Keratinocyte (primary cell): ENCODE data around the gene VAV2. TPM values are rescaled to one million over a fixed set of nuclear protein-coding genes. Genes with fewer than 3 reads are reported as not detected.

Experiments used
- DNase-seq: peaks from one replicate; pipeline ENCODE4 v3.0.0-alpha.2; 2011; ENCODE audit warnings: low read depth, missing footprints, low spot score
- FAIRE-seq: peaks from 2 replicates; lab custom pipeline; 2011; peaks lifted over from hg19 to GRCh38; lab: Jason Lieb, UNC
- H2AFZ ChIP-seq: 2 replicates; pipeline ENCODE4 v1.6.0; 2012; ENCODE audit warnings: low read length, control low read depth, inconsistent platforms; ENCODE audit not compliant: control insufficient read depth
- H3K27ac ChIP-seq: 2 replicates; pipeline ENCODE4 v1.5.1; 2011; ENCODE audit warnings: low read length; ENCODE audit not compliant: control insufficient read depth, insufficient read depth
- H3K27me3 ChIP-seq: 3 replicates; pipeline ENCODE4 v1.6.0; 2011; ENCODE audit warnings: low read length; ENCODE audit not compliant: control insufficient read depth, insufficient read depth; ENCODE audit errors: extremely low read depth
- H3K36me3 ChIP-seq, 2 experiments: 2 replicates in 1 of 2; 3 replicates in 1 of 2; pipeline ENCODE4 v1.5.1; 2011; ENCODE audit warnings: low read length in 2 of 2, mild to moderate bottlenecking in 1 of 2; ENCODE audit not compliant: control insufficient read depth in 2 of 2, insufficient read depth in 2 of 2; ENCODE audit errors: extremely low read depth in 1 of 2
- H3K4me1 ChIP-seq: 3 replicates; pipeline ENCODE4 v1.5.1; 2011; ENCODE audit warnings: low read length; ENCODE audit not compliant: control insufficient read depth, insufficient read depth; ENCODE audit errors: extremely low read depth
- H3K4me2 ChIP-seq: 3 replicates; pipeline ENCODE4 v1.6.0; 2011; ENCODE audit warnings: low read depth, low read length; ENCODE audit not compliant: control insufficient read depth, insufficient read depth; ENCODE audit errors: extremely low read depth
- H3K4me3 ChIP-seq, 3 experiments: fragments of 200-600 bp in 1 of 3; sonication (generic) in 1 of 3; 2 replicates in 2 of 3; 3 replicates in 1 of 3; pipeline ENCODE4 v1.5.1; 2011 to 2016; ENCODE audit warnings: low read length in 3 of 3, mild to moderate bottlenecking in 3 of 3, control low read depth in 2 of 3, inconsistent platforms in 1 of 3, low read depth in 1 of 3, mixed read lengths in 1 of 3, mixed run types in 1 of 3, moderate library complexity in 1 of 3; ENCODE audit not compliant: control insufficient read depth in 2 of 3, insufficient read depth in 2 of 3; ENCODE audit errors: extremely low read depth in 1 of 3
- H3K79me2 ChIP-seq: 2 replicates; pipeline ENCODE4 v1.6.0; 2012; ENCODE audit warnings: low read length; ENCODE audit not compliant: control insufficient read depth, insufficient read depth
- H3K9ac ChIP-seq: 3 replicates; pipeline ENCODE4 v1.6.0; 2011; ENCODE audit warnings: low read length; ENCODE audit not compliant: control insufficient read depth, insufficient read depth; ENCODE audit errors: extremely low read depth
- H3K9me1 ChIP-seq: 3 replicates; pipeline ENCODE4 v1.6.0; 2011; ENCODE audit warnings: low read length; ENCODE audit not compliant: control insufficient read depth, insufficient read depth; ENCODE audit errors: extremely low read depth
- H3K9me3 ChIP-seq: 2 replicates; pipeline ENCODE4 v1.5.1; 2012; ENCODE audit warnings: low read depth, low read length; ENCODE audit not compliant: control insufficient read depth
- H4K20me1 ChIP-seq: 3 replicates; pipeline ENCODE4 v1.6.0; 2011; ENCODE audit warnings: low read length; ENCODE audit not compliant: control insufficient read depth, insufficient read depth; ENCODE audit errors: extremely low read depth
- CTCF ChIP-seq, 3 experiments: IDR thresholded peaks in 1 of 3; conservative IDR thresholded peaks in 1 of 3; optimal IDR thresholded peaks in 1 of 3; 2 replicates in 2 of 3; 3 replicates in 1 of 3; pipeline versions ENCODE3 to v1.5.1; 2011; ENCODE audit warnings: low read length in 3 of 3, mild to moderate bottlenecking in 3 of 3, moderate library complexity in 2 of 3, control low read depth in 1 of 3, inconsistent platforms in 1 of 3; ENCODE audit not compliant: insufficient read depth in 2 of 3; ENCODE audit errors: extremely low read depth in 1 of 3
- EZH2 ChIP-seq: IDR thresholded peaks from one replicate; pipeline ENCODE4 v1.6.1; 2012; ENCODE audit warnings: inconsistent platforms, mild to moderate bottlenecking, low read length, moderate library complexity
- dilution Hi-C: fragments of 300-500 bp; cut with MboI; formaldehyde crosslinking; loops from one replicate; pipeline ENCODE4 v1.7.0; 2020; ENCODE audit warnings: low sequenced_read_pairs; ENCODE audit not compliant: extremely low pct_ligation_motif_present
- polyA plus RNA-seq, 5 experiments: library from polyadenylated mRNA; depleted of rRNA in 3 of 5; stranded (reverse) in 3 of 5; stranded (forward) in 1 of 5; unstranded in 1 of 5; fragments of >200 nt; gene quantifications; 1 replicate in 1 of 5; 2 replicates in 3 of 5; 3 replicates in 1 of 5; pipeline versions ENCODE4 v1.2.1 to v1.2.3, GENCODE V29; 2011 to 2012; ENCODE audit warnings: missing spikeins in 2 of 5, low read depth in 1 of 5, low replicate concordance in 1 of 5

The VAV2 gene
- polyA plus RNA-seq, 1 donor (not counting 4 experiments of a cell fraction or from before 2014, with no cell fraction given) = 16.4 TPM

- DNase-seq (no peak), FAIRE-seq (no peak)
- H3K9ac ChIP-seq = no peak overlapping the region
- no peaks in the 10 kb centered on the region for H3K9me3 ChIP-seq
- H3K36me3 ChIP-seq = peaks cover 5 to 19% of the 10 kb centered on the region in 2 experiments
- no peaks in the 10 kb centered on the region for H3K4me1 ChIP-seq
- no peaks in the 10 kb centered on the region for H3K27me3 ChIP-seq
- no peak overlapping the region for H2AFZ ChIP-seq
- TF ChIP-seq EZH2 (no peak), CTCF (optimal IDR thresholded peaks at IDR 0.05 in 1 of 3, IDR thresholded peaks at IDR 0.05 in 1 of 3, conservative IDR thresholded peaks at IDR 0.05 in 1 of 3; ENCODE audit: extremely low read depth in 1 of 3, insufficient read depth in 2 of 3, low read length in 3 of 3) (no peak)
- H4K20me1 ChIP-seq = peaks cover 7% of the 10 kb centered on the region
- peaks cover 56% of the 10 kb centered on the region for H3K79me2 ChIP-seq
- no peak overlapping the region for H3K4me3 ChIP-seq
- H3K27ac ChIP-seq = no peak overlapping the region
- dilution Hi-C loops = no loop called here
- H3K9me1 ChIP-seq = no peaks in the 10 kb centered on the region
- H3K4me2 ChIP-seq = no peak overlapping the region
Observed at GRCh38 chr9:133862585-133863256, 129.4 kb downstream of the VAV2 start.

- Histone ChIP-seq H3K27ac (no peak overlapping the region), H3K4me1 (no peaks in the 10 kb centered on the region), H2AFZ (no peak overlapping the region), H4K20me1 (peaks cover 7% of the 10 kb centered on the region), H3K4me2 (no peak overlapping the region), H3K36me3 (peaks cover 9 to 20% of the 10 kb centered on the region in 2 experiments), H3K9me1 (no peaks in the 10 kb centered on the region), H3K4me3 (no peak overlapping the region), H3K27me3 (no peaks in the 10 kb centered on the region), H3K9me3 (no peaks in the 10 kb centered on the region), H3K9ac (no peak overlapping the region), H3K79me2 (peaks cover 46% of the 10 kb centered on the region)
- FAIRE-seq = no peak
- dilution Hi-C loops = no loop called here
- no peak for TF ChIP-seq EZH2
- DNase-seq = no peak
Observed at GRCh38 chr9:133861692-133862091, 130.4 kb downstream of the VAV2 start.

- H4K20me1 ChIP-seq = peaks cover 7% of the 10 kb centered on the region
- TF ChIP-seq CTCF (optimal IDR thresholded peaks at IDR 0.05 in 1 of 3, IDR thresholded peaks at IDR 0.05 in 1 of 3, conservative IDR thresholded peaks at IDR 0.05 in 1 of 3; ENCODE audit: extremely low read depth in 1 of 3, insufficient read depth in 2 of 3, low read length in 3 of 3) = no peak
- no peak for TF ChIP-seq EZH2
- no peaks in the 10 kb centered on the region for H3K9me1 ChIP-seq
- no peak overlapping the region for H2AFZ ChIP-seq
- H3K27me3 ChIP-seq = no peaks in the 10 kb centered on the region
- H3K4me2 ChIP-seq = no peak overlapping the region
- H3K36me3 ChIP-seq = peaks cover 9 to 20% of the 10 kb centered on the region in 2 experiments
- H3K4me3 ChIP-seq = no peak overlapping the region
- H3K79me2 ChIP-seq = peaks cover 45% of the 10 kb centered on the region
- no peak overlapping the region for H3K9ac ChIP-seq
- H3K9me3 ChIP-seq = no peaks in the 10 kb centered on the region
- dilution Hi-C loops = no loop called here
- DNase-seq (no peak), FAIRE-seq (no peak)
- H3K27ac ChIP-seq = no peak overlapping the region
- H3K4me1 ChIP-seq = no peaks in the 10 kb centered on the region
Observed at GRCh38 chr9:133861086-133861485, 131.0 kb downstream of the VAV2 start.
